ENCODE data around the gene TRAPPC13.
"Not testable (repeated sequence)": the region's sequence is repeated elsewhere in the genome, so short reads cannot be mapped to it uniquely, and the experiment has no call there.

The TRAPPC13 gene

DNA sequence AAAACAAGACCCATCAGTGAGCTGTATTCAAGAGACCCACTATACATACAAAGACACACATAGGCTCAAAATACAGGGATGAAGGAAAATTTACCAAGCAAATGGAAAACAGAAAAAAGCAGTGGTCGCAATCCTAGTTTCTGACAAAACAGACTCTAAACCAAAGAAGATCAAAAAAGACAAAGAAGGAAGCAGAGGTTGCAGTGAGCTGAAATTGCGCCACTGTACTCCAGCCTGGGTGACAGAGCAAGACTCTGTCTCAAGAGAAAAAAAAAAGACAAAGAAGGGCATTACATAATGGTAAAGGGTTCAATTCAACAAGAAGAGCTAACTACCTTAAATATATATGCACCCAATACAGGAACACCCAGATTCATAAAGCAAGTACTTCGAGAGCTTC, 51.2 kb downstream of the TRAPPC13 start:
- not testable (repeated sequence) for H3K4me3 ChIP-seq (ENCODE audit: extremely low read depth, insufficient read depth, low read length, poor library complexity, severe bottlenecking); H3K27ac ChIP-seq (ENCODE audit: low read depth, low read length, severe bottlenecking); H3K9me3 ChIP-seq (ENCODE audit: control insufficient read depth, low read length); H3K4me1 ChIP-seq (ENCODE audit: control insufficient read depth, insufficient read depth, low read length, poor library complexity, severe bottlenecking)
- H3K36me3 ChIP-seq (ENCODE audit: control insufficient read depth, insufficient read depth, low read length), result peaks cover 42% of the 10 kb centered on the region
- 100% methylated on average over 1 of the region's 3 CpGs; no CpG with 5 or more reads in 1 of the 2 experiments for WGBS, 2 experiments (ENCODE audit: insufficient coverage in 2 of 2)

DNA sequence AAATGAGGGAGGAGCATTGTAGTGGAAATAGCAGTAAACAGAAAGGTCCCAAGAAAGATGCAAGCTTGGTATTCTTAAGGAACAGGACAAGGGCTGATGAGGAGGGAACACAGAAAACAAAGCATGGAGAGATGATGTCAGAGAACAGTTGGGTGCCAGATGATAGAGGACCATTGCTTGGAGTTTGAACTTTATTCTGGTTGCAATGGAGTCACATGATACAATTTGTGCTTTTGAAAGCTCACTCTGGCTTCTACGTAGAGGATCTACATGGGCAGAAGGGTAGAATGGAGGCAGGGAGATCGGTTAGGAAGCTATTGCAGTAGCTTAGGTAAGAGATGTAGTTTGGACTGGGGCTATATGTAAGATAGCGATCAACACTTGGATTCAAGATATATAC, 57.3 kb downstream of the TRAPPC13 start:
- no peak overlapping the region for H3K27ac ChIP-seq (ENCODE audit: low read depth, low read length, severe bottlenecking)
- 97 to 100% methylated on average over 2 to 3 of the region's 3 CpGs for WGBS, 2 experiments (ENCODE audit: insufficient coverage in 2 of 2)
- H3K4me3 ChIP-seq (ENCODE audit: extremely low read depth, insufficient read depth, low read length, poor library complexity, severe bottlenecking), result no peak overlapping the region
- H3K9me3 ChIP-seq (ENCODE audit: control insufficient read depth, low read length), result no peaks in the 10 kb centered on the region
- H3K36me3 ChIP-seq (ENCODE audit: control insufficient read depth, insufficient read depth, low read length), result peaks cover 52% of the 10 kb centered on the region
- no peaks in the 10 kb centered on the region for H3K4me1 ChIP-seq (ENCODE audit: control insufficient read depth, insufficient read depth, low read length, poor library complexity, severe bottlenecking)

DNA sequence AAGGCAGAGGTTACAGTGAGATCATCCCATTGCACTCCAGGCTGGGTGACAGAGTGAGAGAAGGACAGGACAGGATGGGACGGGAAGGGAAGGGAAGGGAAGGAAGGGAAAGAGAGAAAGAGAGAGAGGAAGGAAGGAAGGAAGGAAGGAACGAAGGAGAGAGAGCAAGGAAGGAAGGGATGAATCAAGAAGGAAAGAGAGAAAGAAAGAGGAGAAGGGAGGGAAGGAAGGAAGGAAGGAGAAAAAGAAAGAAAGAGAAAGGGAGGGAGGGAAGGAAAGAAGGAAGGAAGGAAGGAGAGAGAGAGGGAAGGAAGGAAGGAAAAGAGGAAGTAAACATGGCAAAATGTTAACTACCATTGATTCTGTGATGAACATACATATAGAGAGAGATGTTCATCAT, 68.3 kb downstream of the TRAPPC13 start:
- H3K4me3 ChIP-seq (ENCODE audit: extremely low read depth, insufficient read depth, low read length, poor library complexity, severe bottlenecking), result no peak overlapping the region
- H3K4me1 ChIP-seq (ENCODE audit: control insufficient read depth, insufficient read depth, low read length, poor library complexity, severe bottlenecking), result no peaks in the 10 kb centered on the region
- no peak overlapping the region for H3K27ac ChIP-seq (ENCODE audit: low read depth, low read length, severe bottlenecking)
- 84 to 94% methylated on average over 2 of the region's 2 CpGs for WGBS, 2 experiments (ENCODE audit: insufficient coverage in 2 of 2)
- peaks cover 29% of the 10 kb centered on the region for H3K36me3 ChIP-seq (ENCODE audit: control insufficient read depth, insufficient read depth, low read length)
- no peaks in the 10 kb centered on the region for H3K9me3 ChIP-seq (ENCODE audit: control insufficient read depth, low read length)

DNA sequence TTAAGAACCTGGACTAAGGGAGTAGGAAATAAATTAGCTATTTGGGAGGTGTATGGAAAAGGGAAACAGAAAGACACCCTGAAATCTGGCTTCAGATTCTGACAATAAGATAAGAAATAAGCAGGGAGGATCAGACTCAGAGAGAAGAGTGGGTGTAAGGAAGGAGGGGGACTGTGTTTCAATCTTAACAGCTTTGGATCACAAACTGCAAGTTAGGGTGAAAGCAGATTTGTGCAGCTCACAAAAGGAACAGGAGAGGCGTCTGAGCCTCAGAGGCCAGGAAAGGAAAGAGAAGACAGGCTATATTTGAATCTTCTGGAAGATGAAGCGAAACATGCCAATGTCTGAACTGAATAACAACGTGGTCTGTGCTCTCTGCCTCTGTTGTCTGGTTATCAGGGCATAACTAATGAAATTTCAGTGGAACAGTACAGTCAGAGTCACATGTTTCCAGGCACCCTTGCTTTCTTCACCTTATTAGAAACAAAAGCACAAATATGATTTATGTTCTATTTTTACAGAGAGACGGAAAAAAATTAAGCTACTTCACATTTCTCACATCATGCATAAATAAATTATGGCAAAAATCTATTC, 70.4 kb downstream of the TRAPPC13 start:
- H3K9me3 ChIP-seq (ENCODE audit: control insufficient read depth, low read length), result no peaks in the 10 kb centered on the region
- H3K27ac ChIP-seq (ENCODE audit: low read depth, low read length, severe bottlenecking), result no peak overlapping the region
- H3K4me3 ChIP-seq (ENCODE audit: extremely low read depth, insufficient read depth, low read length, poor library complexity, severe bottlenecking), result no peak overlapping the region
- no peaks in the 10 kb centered on the region for H3K4me1 ChIP-seq (ENCODE audit: control insufficient read depth, insufficient read depth, low read length, poor library complexity, severe bottlenecking)
- H3K36me3 ChIP-seq (ENCODE audit: control insufficient read depth, insufficient read depth, low read length), result peaks cover 30% of the 10 kb centered on the region
- 86 to 94% methylated on average over 3 of the region's 4 CpGs for WGBS, 2 experiments (ENCODE audit: insufficient coverage in 2 of 2)

DNA sequence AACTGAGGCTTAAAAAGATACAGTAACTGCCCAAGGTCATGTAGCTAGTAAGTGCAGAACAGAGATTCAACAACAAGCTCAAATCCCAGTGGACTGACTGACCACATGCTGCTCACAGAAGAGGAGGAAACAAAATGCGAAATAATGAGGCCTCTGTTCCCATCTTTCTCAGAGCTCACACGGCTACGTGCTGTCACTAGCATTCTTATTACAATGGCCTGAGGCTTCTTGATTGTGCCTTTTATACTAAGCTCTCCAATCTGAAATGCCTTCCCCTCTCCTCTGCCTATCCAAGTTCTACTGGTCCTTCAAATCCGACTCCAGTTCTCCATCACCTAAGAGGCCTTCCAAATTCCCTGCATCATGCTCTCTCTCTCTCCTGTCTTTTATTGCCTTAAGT, 71.1 kb downstream of the TRAPPC13 start:
- H3K4me3 ChIP-seq (ENCODE audit: extremely low read depth, insufficient read depth, low read length, poor library complexity, severe bottlenecking), result no peak overlapping the region

DNA sequence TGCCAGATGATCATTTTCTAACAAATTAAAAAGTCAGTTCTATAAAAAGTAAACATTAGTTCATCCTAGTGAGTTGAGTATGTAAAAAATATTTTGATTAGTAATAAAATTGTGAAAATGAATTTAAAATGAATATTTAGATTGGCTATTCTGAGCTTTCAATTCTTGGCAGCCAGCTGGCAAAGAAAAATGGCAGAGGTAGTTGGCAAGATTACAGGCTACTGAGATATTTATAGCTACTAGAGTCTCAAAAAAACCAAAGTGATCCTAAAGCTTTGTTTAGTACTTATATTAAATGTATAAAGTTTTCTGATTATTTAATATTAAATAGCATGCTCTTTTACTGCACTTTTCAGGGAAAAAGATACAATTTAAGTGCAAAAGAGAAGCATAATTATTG, 72.1 kb downstream of the TRAPPC13 start:
- Histone ChIP-seq H3K4me3 (ENCODE audit: extremely low read depth, insufficient read depth, low read length, poor library complexity, severe bottlenecking) (no peak overlapping the region), H3K4me1 (ENCODE audit: control insufficient read depth, insufficient read depth, low read length, poor library complexity, severe bottlenecking) (no peaks in the 10 kb centered on the region), H3K9me3 (ENCODE audit: control insufficient read depth, low read length) (no peaks in the 10 kb centered on the region), H3K36me3 (ENCODE audit: control insufficient read depth, insufficient read depth, low read length) (peaks cover 25% of the 10 kb centered on the region), H3K27ac (ENCODE audit: low read depth, low read length, severe bottlenecking) (no peak overlapping the region)

More for the DNA sequence above, 71.1 kb downstream of the TRAPPC13 start:
- H3K27ac ChIP-seq (ENCODE audit: low read depth, low read length, severe bottlenecking), result no peak overlapping the region
- H3K36me3 ChIP-seq (ENCODE audit: control insufficient read depth, insufficient read depth, low read length), result peaks cover 28% of the 10 kb centered on the region
- no peaks in the 10 kb centered on the region for H3K9me3 ChIP-seq (ENCODE audit: control insufficient read depth, low read length)
- H3K4me1 ChIP-seq (ENCODE audit: control insufficient read depth, insufficient read depth, low read length, poor library complexity, severe bottlenecking), result no peaks in the 10 kb centered on the region
- WGBS, 2 experiments (ENCODE audit: insufficient coverage in 2 of 2), result 77 to 86% methylated on average over 3 of the region's 4 CpGs

DNA sequence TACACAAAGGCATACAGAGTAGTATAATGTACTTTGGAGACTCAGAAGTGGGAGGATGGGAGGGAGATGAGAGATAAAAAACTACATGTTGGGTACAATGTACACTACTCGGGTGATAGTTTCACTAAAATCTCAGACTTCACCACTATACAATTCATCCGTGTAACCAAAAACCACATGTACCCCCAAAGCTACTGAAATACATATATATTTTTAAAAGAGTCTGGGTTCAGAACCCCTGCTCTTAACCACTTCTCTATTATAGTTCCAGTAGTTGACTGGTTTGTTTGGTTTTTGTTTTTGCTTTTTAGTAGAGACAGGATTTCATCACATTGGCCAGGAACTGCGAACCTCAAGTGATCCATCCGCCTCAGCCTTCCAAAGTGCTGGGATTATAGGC, 74.5 kb downstream of the TRAPPC13 start:
- Histone ChIP-seq H3K36me3 (ENCODE audit: control insufficient read depth, insufficient read depth, low read length) (peaks cover 28% of the 10 kb centered on the region), H3K27ac (ENCODE audit: low read depth, low read length, severe bottlenecking) (no peak overlapping the region), H3K4me1 (ENCODE audit: control insufficient read depth, insufficient read depth, low read length, poor library complexity, severe bottlenecking) (no peaks in the 10 kb centered on the region), H3K9me3 (ENCODE audit: control insufficient read depth, low read length) (no peaks in the 10 kb centered on the region), H3K4me3 (ENCODE audit: extremely low read depth, insufficient read depth, low read length, poor library complexity, severe bottlenecking) (no peak overlapping the region)
- 94% methylated on average over 2 of the region's 4 CpGs; no CpG with 5 or more reads in 1 of the 2 experiments for WGBS, 2 experiments (ENCODE audit: insufficient coverage in 2 of 2)

DNA sequence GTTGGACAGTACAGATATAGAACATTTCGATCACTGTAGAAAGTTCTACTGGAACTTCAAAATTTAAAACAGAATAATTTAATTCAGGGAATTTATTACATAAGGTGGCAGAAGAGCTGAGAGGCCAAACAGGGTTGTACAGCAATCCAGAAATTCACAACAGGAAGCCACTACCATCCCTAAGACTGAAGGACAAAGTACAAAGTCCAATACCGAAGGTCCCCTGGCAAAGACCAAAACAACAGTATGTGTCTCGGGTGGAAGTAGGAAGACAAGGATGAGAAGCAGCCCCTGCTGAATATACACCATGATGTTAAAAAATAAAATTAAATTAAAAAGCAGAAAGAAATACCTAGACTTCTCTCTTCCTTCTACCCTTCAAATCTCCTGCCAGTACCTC, 77.2 kb downstream of the TRAPPC13 start:
- Histone ChIP-seq H3K4me1 (ENCODE audit: control insufficient read depth, insufficient read depth, low read length, poor library complexity, severe bottlenecking) (no peaks in the 10 kb centered on the region), H3K4me3 (ENCODE audit: extremely low read depth, insufficient read depth, low read length, poor library complexity, severe bottlenecking) (no peak overlapping the region), H3K27ac (ENCODE audit: low read depth, low read length, severe bottlenecking) (no peak overlapping the region), H3K9me3 (ENCODE audit: control insufficient read depth, low read length) (no peaks in the 10 kb centered on the region), H3K36me3 (ENCODE audit: control insufficient read depth, insufficient read depth, low read length) (peaks cover 40% of the 10 kb centered on the region)
- WGBS, 2 experiments (ENCODE audit: insufficient coverage in 2 of 2), result 100% methylated on average over 1 of the region's 3 CpGs; no CpG with 5 or more reads in 1 of the 2 experiments

DNA sequence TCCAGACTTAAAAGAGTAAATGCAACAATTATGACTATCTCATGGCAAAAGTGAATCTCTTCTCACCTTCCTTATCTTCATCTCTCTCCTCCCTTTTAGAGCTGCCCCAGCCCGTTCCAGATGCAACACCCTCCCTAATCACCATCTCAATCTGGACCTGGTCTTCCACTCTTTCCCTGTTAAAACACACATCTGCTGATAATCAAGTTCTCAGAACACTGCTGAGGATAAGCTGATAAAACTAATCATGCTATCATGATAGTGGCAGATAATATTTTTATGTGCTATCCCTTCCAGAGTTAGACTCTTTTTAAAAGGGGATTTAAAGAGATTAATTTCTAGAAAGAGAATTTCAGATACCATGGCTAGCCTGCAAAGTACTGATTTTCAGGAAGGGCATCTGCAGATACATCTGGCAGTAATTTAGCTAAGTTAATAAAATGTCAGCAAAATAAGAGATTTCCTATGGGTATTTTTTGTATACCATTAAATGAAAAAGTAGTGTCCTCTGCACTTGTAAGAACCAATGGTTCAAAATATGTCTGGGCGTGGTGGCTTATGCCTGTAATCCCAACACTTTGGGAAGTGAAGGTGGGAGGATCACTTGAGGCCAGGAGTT, 79.9 kb downstream of the TRAPPC13 start:
- no peak overlapping the region for H3K4me3 ChIP-seq (ENCODE audit: extremely low read depth, insufficient read depth, low read length, poor library complexity, severe bottlenecking)
- H3K36me3 ChIP-seq (ENCODE audit: control insufficient read depth, insufficient read depth, low read length), result peaks cover 51% of the 10 kb centered on the region
- H3K9me3 ChIP-seq (ENCODE audit: control insufficient read depth, low read length), result no peaks in the 10 kb centered on the region
- WGBS, 2 experiments (ENCODE audit: insufficient coverage in 2 of 2), result 63 to 64% methylated on average over 1 of the region's 2 CpGs
- no peak overlapping the region for H3K27ac ChIP-seq (ENCODE audit: low read depth, low read length, severe bottlenecking)
- H3K4me1 ChIP-seq (ENCODE audit: control insufficient read depth, insufficient read depth, low read length, poor library complexity, severe bottlenecking), result no peaks in the 10 kb centered on the region

DNA sequence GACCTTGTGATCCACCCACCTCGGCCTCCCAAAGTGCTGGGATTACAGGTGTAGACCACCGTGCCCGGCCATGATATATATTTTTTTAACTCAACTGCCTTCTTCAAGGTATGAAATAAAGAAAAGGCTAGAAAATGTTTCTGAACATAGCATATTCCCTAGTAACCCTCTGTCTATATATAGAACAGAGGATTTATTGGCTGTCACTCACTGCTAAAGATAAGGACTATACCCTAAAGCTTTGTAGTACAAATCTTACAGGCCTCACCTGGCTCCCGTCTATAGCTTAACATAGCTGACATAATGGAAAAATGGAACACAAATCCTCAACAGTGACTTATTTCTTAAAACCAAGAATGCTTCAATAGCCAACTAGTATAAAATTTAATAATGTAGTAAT, 82.8 kb downstream of the TRAPPC13 start:
- Histone ChIP-seq H3K9me3 (ENCODE audit: control insufficient read depth, low read length) (no peaks in the 10 kb centered on the region), H3K36me3 (ENCODE audit: control insufficient read depth, insufficient read depth, low read length) (peaks cover 53% of the 10 kb centered on the region), H3K4me1 (ENCODE audit: control insufficient read depth, insufficient read depth, low read length, poor library complexity, severe bottlenecking) (no peaks in the 10 kb centered on the region), H3K27ac (ENCODE audit: low read depth, low read length, severe bottlenecking) (no peak overlapping the region), H3K4me3 (ENCODE audit: extremely low read depth, insufficient read depth, low read length, poor library complexity, severe bottlenecking) (no peak overlapping the region)
- 83 to 100% methylated on average over 1 to 2 of the region's 4 CpGs for WGBS, 2 experiments (ENCODE audit: insufficient coverage in 2 of 2)

DNA sequence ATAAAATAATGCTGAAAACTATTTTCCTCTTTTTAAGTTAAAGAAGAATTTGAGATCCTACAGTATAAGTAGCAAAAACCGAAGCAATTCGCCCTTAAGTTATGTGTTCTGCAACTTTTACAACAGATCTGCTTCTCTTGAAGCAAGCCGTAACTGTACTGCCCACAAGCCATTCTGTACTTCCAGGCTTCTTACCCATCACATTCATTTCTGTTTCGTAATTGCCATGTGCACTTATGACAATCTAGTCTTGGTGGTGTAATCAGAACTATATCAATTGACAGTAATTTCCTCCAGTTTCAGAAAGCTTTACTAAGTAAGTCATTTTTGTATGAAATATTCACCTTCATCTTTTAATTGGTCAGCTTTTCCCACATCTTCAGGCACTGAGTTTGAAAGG, 83.3 kb downstream of the TRAPPC13 start:
- no peaks in the 10 kb centered on the region for H3K9me3 ChIP-seq (ENCODE audit: control insufficient read depth, low read length)
- H3K36me3 ChIP-seq (ENCODE audit: control insufficient read depth, insufficient read depth, low read length), result peaks cover 53% of the 10 kb centered on the region
- no peaks in the 10 kb centered on the region for H3K4me1 ChIP-seq (ENCODE audit: control insufficient read depth, insufficient read depth, low read length, poor library complexity, severe bottlenecking)
- no peak overlapping the region for H3K4me3 ChIP-seq (ENCODE audit: extremely low read depth, insufficient read depth, low read length, poor library complexity, severe bottlenecking)
- no peak overlapping the region for H3K27ac ChIP-seq (ENCODE audit: low read depth, low read length, severe bottlenecking)
- WGBS, 2 experiments (ENCODE audit: insufficient coverage in 2 of 2), result 88 to 94% methylated on average over 2 to 3 of the region's 4 CpGs
